Caco-2 (cell line): ENCODE data around the gene FOXP4. TPM values are rescaled to one million over a fixed set of nuclear protein-coding genes. Genes with fewer than 3 reads are reported as not detected.
A peak's percentile ranks its signal among the peaks of the same experiment; 100 is the strongest.

ENCODE experiments used
- BruUV-seq: library from RNA; stranded (reverse); fragments of 400-500 nt; replicated peaks from 2 replicates; lab custom pipeline; 2021; lab: Mats Ljungman, UMichigan
- CTCF ChIA-PET: fragments of 300-600 bp; sonication (Branson Sonifier 250); formaldehyde crosslinking; loops from one replicate; lab custom pipeline; 2022; ENCODE audit warnings: antibody characterized with exemption; lab: Charles Lee
- POLR2A ChIA-PET: fragments of 300-600 bp; sonication (Branson Sonifier 250); formaldehyde crosslinking; loops from one replicate; lab custom pipeline; 2022; ENCODE audit warnings: antibody characterized with exemption; lab: Charles Lee
- DNase-seq, 2 experiments: peaks; one replicate each; pipeline versions ENCODE4 v3.0.0 to v3.0.0-alpha.2; 2020 to 2022
- H3K27me3 ChIP-seq: replicated peaks from 2 replicates; pipeline ENCODE4 v1.6.0; 2011; ENCODE audit warnings: low read length; ENCODE audit not compliant: control insufficient read depth, insufficient read depth
- H3K36me3 ChIP-seq: 2 replicates; pipeline ENCODE4 v1.5.1; 2011; ENCODE audit warnings: low read length; ENCODE audit not compliant: control insufficient read depth, insufficient read depth
- H3K4me1 ChIP-seq: fragments of 250-450 bp; sonication (Bioruptor Pico); 2 replicates; pipeline ENCODE4 v1.5.1; 2020; ENCODE audit warnings: mild to moderate bottlenecking
- H3K4me3 ChIP-seq: 2 replicates; pipeline ENCODE4 v1.5.1; 2011; ENCODE audit warnings: low read depth, mild to moderate bottlenecking, control low read depth, low read length
- H3K9me3 ChIP-seq: fragments of 250-450 bp; sonication (Bioruptor Pico); 2 replicates; pipeline ENCODE4 v1.5.1; 2020; ENCODE audit warnings: mild to moderate bottlenecking, moderate library complexity
- H3K27ac Mint-ChIP-seq: one replicate; pipeline ENCODE4 v1.8.0; 2022; ENCODE audit warnings: mixed read lengths; ENCODE audit not compliant: unreplicated experiment
- H3K27me3 Mint-ChIP-seq: one replicate; pipeline ENCODE4 v1.8.0; 2022; ENCODE audit warnings: mixed read lengths; ENCODE audit not compliant: insufficient read depth, unreplicated experiment
- H3K36me3 Mint-ChIP-seq: one replicate; pipeline ENCODE4 v1.8.0; 2022; ENCODE audit warnings: mild to moderate bottlenecking, mixed read lengths; ENCODE audit not compliant: insufficient read depth, unreplicated experiment
- H3K4me1 Mint-ChIP-seq: one replicate; pipeline ENCODE4 v1.8.0; 2022; ENCODE audit warnings: low read depth, mixed read lengths; ENCODE audit not compliant: unreplicated experiment
- H3K4me3 Mint-ChIP-seq: one replicate; pipeline ENCODE4 v1.8.0; 2022; ENCODE audit warnings: mild to moderate bottlenecking, moderate library complexity, mixed read lengths; ENCODE audit not compliant: unreplicated experiment
- H3K9me3 Mint-ChIP-seq: one replicate; pipeline ENCODE4 v1.8.0; 2022; ENCODE audit warnings: mixed read lengths; ENCODE audit not compliant: unreplicated experiment
- intact Hi-C: fragments of 100-400 bp; cut with micrococcal nuclease; formaldehyde crosslinking; loops from one replicate; pipeline ENCODE4 v1.10.0; 2022; ENCODE audit not compliant: unreplicated experiment
- total RNA-seq: library from RNA; stranded (reverse); gene quantifications from 2 replicates; pipeline ENCODE4 v1.2.3, GENCODE V29; 2022
- TF ChIP-seq, protein P1 (sequence below), 2 experiments: fragments of 200-600 bp in 1 of 2; IDR thresholded peaks; 1 replicate in 1 of 2; 2 replicates in 1 of 2; pipeline versions ENCODE4 v1.5.1 to v1.8.0; 2011 to 2022; ENCODE audit warnings: antibody characterized with exemption in 1 of 2, control low read depth in 1 of 2, inconsistent platforms in 1 of 2, low read depth in 1 of 2, low read length in 1 of 2, mild to moderate bottlenecking in 1 of 2, moderate library complexity in 1 of 2; ENCODE audit not compliant: insufficient read depth in 1 of 2, severe bottlenecking in 1 of 2, unreplicated experiment in 1 of 2

FOXP4 gene
- total RNA-seq, 1 experiment from 2014 or later: 117 TPM

DNA sequence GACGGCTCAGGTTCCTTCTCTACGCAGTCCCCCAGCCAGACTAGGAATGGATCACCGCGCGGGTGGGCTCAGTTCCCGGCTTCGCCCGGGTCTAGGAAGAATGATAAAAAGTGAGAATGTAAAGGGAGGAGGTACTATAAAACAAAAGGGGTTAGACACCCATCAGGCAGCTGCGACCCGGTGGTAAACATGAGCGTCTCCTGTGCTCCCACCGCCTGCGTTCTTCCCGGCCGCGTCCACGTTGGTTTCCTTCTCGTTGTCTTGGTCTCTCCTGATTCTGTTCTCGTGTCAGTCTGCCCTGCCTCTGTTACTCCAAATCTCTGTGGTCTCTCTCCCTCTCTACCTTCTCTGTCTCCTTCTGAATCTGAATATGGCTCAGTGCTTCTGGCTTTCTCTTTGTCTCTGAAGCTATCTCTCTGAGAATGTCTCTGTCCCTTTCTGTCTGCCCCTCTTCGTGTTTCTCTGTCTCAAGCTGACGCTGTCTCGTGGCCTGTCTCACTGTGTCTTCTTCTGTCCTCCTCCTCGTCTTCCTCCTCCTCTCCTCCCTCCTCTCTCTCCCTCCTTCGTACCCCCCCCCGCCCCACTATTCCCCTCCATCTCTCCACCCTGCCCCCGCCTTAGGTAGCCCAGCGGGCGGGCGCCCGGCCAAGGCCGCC, 41.6 kb upstream of the FOXP4 start:
- Mint-ChIP-seq H3K9me3 (no peaks in the 10 kb centered on the region), H3K27me3 (no peaks in the 10 kb centered on the region), H3K4me3 (peak overlapping the region; percentile 61), H3K27ac (peak overlapping the region; percentile 87), H3K36me3 (peaks cover 8% of the 10 kb centered on the region), H3K4me1 (peaks cover 44% of the 10 kb centered on the region)
- Histone ChIP-seq H3K4me3 (peak overlapping the region; percentile 33), H3K4me1 (peaks cover 41% of the 10 kb centered on the region), H3K36me3 (no peaks in the 10 kb centered on the region), H3K9me3 (no peaks in the 10 kb centered on the region), H3K27me3 (no peaks in the 10 kb centered on the region)
- DNase-seq: no peak
- POLR2A ChIA-PET: interaction anchor here (0.5 to 1.1 kb wide), 2 partner anchors 48 to 126 kb away, joined by 3 read pairs; no protein-coding TSS in a partner anchor
- TSS peak; percentile 86 for BruUV-seq
- TF ChIP-seq, protein P1, sequence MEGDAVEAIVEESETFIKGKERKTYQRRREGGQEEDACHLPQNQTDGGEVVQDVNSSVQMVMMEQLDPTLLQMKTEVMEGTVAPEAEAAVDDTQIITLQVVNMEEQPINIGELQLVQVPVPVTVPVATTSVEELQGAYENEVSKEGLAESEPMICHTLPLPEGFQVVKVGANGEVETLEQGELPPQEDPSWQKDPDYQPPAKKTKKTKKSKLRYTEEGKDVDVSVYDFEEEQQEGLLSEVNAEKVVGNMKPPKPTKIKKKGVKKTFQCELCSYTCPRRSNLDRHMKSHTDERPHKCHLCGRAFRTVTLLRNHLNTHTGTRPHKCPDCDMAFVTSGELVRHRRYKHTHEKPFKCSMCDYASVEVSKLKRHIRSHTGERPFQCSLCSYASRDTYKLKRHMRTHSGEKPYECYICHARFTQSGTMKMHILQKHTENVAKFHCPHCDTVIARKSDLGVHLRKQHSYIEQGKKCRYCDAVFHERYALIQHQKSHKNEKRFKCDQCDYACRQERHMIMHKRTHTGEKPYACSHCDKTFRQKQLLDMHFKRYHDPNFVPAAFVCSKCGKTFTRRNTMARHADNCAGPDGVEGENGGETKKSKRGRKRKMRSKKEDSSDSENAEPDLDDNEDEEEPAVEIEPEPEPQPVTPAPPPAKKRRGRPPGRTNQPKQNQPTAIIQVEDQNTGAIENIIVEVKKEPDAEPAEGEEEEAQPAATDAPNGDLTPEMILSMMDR (IDR thresholded peaks at IDR 0.05; ENCODE audit: insufficient read depth in 1 of 2, low read depth in 1 of 2, low read length in 1 of 2, severe bottlenecking in 1 of 2, unreplicated experiment in 1 of 2): no peak
- CTCF ChIA-PET: no interaction called here
- intact Hi-C loops: loop anchor here (1.0 to 5.0 kb wide), 2 partner anchors 15 to 33 kb away; no protein-coding TSS in a partner anchor

DNA sequence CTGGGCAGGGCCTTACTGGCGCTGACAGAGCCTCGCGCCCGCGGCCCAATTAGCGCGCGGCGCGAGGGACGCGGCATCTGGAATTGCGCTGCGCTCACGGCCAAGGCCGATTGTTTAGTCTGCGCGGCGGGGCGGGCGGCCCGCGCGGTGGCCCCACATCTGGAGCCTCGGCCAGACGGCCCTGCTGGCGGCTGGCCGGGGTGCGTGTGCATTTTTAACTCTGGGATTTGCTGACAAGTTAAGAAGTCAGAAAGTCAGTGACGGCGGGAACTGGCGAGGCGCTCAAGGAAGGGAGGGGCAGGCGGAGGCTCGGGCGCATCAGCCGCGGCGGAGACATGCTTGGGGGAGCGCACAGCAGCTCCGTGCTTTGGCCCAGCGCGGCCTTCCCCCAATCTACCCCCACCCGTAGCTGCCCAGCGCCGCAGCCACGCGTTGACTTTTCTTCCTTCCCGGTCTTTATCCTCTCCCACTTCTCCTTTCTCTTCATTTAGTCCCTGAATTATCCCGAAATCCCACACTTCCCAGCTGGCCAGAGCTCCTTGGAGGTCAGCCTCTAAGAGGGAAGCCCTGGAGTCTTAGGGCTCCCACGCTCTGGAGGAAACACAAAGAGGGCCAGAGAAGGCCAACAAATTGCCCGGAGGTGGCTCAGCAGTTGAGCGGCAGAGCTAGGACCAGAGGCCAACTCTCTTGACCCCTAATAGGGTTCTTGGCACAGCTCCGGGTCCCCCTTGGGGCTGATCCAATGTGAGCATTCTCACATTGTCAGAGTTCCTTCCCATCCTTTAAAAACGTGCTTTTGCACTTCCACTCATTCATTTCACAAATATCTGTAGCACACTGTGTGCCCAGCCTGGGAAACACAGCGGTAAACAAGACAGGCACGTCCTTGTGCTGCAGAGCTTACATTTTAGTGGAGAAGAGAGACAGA, 40.8 kb upstream of the FOXP4 start:
- peaks cover 8% of the 10 kb centered on the region for H3K36me3 Mint-ChIP-seq
- no TSS peak for BruUV-seq
- POLR2A ChIA-PET: no interaction called here
- no peaks in the 10 kb centered on the region for H3K27me3 Mint-ChIP-seq
- peak overlapping the region; percentile 87 for H3K27ac Mint-ChIP-seq
- TF ChIP-seq, protein P1 (IDR thresholded peaks at IDR 0.05; ENCODE audit: insufficient read depth in 1 of 2, low read depth in 1 of 2, low read length in 1 of 2, severe bottlenecking in 1 of 2, unreplicated experiment in 1 of 2): no peak
- Histone ChIP-seq H3K4me1 (peaks cover 41% of the 10 kb centered on the region), H3K9me3 (no peaks in the 10 kb centered on the region), H3K4me3 (no peak overlapping the region), H3K36me3 (no peaks in the 10 kb centered on the region), H3K27me3 (no peaks in the 10 kb centered on the region)
- CTCF ChIA-PET: interaction anchor here (0.5 to 1.0 kb wide), 2 partner anchors 15 to 97 kb away, joined by 5 to 6 read pairs; no protein-coding TSS in a partner anchor
- H3K4me3 Mint-ChIP-seq: peak overlapping the region; percentile 61
- H3K4me1 Mint-ChIP-seq: peaks cover 48% of the 10 kb centered on the region
- DNase-seq: no peak
- intact Hi-C loops: no loop called here
- no peaks in the 10 kb centered on the region for H3K9me3 Mint-ChIP-seq

DNA sequence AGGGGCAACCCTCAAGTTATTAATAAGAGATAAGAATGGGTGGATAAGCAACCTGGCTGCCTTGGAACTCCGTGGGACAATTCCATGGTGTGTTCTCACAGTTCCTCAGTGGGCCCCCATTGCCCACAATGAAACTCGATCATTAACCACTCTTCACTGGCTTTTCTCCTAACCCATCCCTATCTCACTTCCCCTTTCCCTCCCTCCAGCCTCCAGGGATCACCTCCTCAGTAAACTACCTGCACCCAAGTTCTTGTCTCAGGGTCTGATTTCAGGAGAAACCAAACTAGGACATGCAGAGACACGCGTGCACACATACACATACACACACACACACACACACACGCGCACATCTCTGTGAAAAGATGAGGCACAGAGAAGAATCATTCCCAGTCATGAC, 37.7 kb upstream of the FOXP4 start:
- Histone ChIP-seq H3K4me3 (no peak overlapping the region), H3K36me3 (no peaks in the 10 kb centered on the region), H3K9me3 (no peaks in the 10 kb centered on the region), H3K4me1 (peaks cover 42% of the 10 kb centered on the region), H3K27me3 (no peaks in the 10 kb centered on the region)
- H3K27me3 Mint-ChIP-seq: no peaks in the 10 kb centered on the region
- BruUV-seq: no TSS peak
- H3K36me3 Mint-ChIP-seq: no peaks in the 10 kb centered on the region
- H3K9me3 Mint-ChIP-seq: no peaks in the 10 kb centered on the region
- H3K27ac Mint-ChIP-seq: peak overlapping the region; percentile 47
- intact Hi-C loops: no loop called here
- H3K4me3 Mint-ChIP-seq: no peak overlapping the region
- DNase-seq: no peak
- peaks cover 44% of the 10 kb centered on the region for H3K4me1 Mint-ChIP-seq
- CTCF ChIA-PET: no interaction called here
- POLR2A ChIA-PET: no interaction called here
- TF ChIP-seq, protein P1 (IDR thresholded peaks at IDR 0.05; ENCODE audit: insufficient read depth in 1 of 2, low read depth in 1 of 2, low read length in 1 of 2, severe bottlenecking in 1 of 2, unreplicated experiment in 1 of 2): no peak
